CD4-positive, CD25-positive, alpha-beta regulatory T cell (primary cell): ENCODE data around the gene SERHL2. TPM values are rescaled to one million over a fixed set of nuclear protein-coding genes. Genes with fewer than 3 reads are reported as not detected.
A peak's percentile ranks its signal among the peaks of the same experiment; 100 is the strongest.
"Not testable (repeated sequence)": the region's sequence is repeated elsewhere in the genome, so short reads cannot be mapped to it uniquely, and the experiment has no call there.

Experiments
- ATAC-seq, 2 donors: fragments of 150-1000 bp; cut with Tn5 transposase; one replicate each; pipeline ENCODE4 v1.10.0; 2021; ENCODE audit warnings: low read depth in 2 of 2, moderate number of reproducible peaks in 2 of 2, moderate library complexity in 1 of 2
- DNase-seq, 3 donors: peaks; one replicate each; pipeline versions ENCODE4 v3.0.0 to v3.0.0-alpha.2; 2012 to 2022; ENCODE audit warnings: mixed read lengths in 1 of 3
- H3K27ac ChIP-seq: one replicate; pipeline ENCODE4 v1.7.0; 2013; ENCODE audit warnings: mild to moderate bottlenecking, low read length; ENCODE audit not compliant: insufficient read depth, poor library complexity, severe bottlenecking
- H3K27me3 ChIP-seq: one replicate; pipeline ENCODE4 v1.7.0; 2013; ENCODE audit warnings: low read length; ENCODE audit not compliant: control insufficient read depth, insufficient read depth
- H3K36me3 ChIP-seq: one replicate; pipeline ENCODE4 v1.7.0; 2013; ENCODE audit warnings: mild to moderate bottlenecking, low read length, moderate library complexity; ENCODE audit not compliant: control insufficient read depth, insufficient read depth
- H3K4me1 ChIP-seq: 2 replicates; pipeline ENCODE4 v1.7.0; 2013; ENCODE audit warnings: mild to moderate bottlenecking, low read length; ENCODE audit not compliant: insufficient read depth, control insufficient read depth, poor library complexity, severe bottlenecking
- H3K4me3 ChIP-seq: one replicate; pipeline ENCODE4 v1.7.0; 2013; ENCODE audit warnings: low read depth, mild to moderate bottlenecking, low read length, moderate library complexity
- H3K9me3 ChIP-seq, 2 experiments: 1 replicate in 1 of 2; 2 replicates in 1 of 2; pipeline ENCODE4 v1.7.0; 2013; ENCODE audit warnings: low read length in 2 of 2, mild to moderate bottlenecking in 1 of 2, moderate library complexity in 1 of 2; ENCODE audit not compliant: control insufficient read depth in 2 of 2
- H3K27ac Mint-ChIP-seq, 3 donors: one replicate each; pipeline ENCODE4 v1.8.0; 2020 to 2022; ENCODE audit warnings: mild to moderate bottlenecking in 3 of 3, mixed read lengths in 3 of 3, moderate library complexity in 2 of 3
- H3K27me3 Mint-ChIP-seq: one replicate; pipeline ENCODE4 v1.8.0; 2022; ENCODE audit warnings: mild to moderate bottlenecking, mixed read lengths
- H3K36me3 Mint-ChIP-seq: one replicate; pipeline ENCODE4 v1.8.0; 2020; ENCODE audit warnings: mixed read lengths
- H3K4me1 Mint-ChIP-seq, 4 donors: one replicate each; pipeline ENCODE4 v1.8.0; 2020 to 2022; ENCODE audit warnings: mixed read lengths in 4 of 4, mild to moderate bottlenecking in 1 of 4
- H3K4me3 Mint-ChIP-seq, 4 donors: one replicate each; pipeline ENCODE4 v1.8.0; 2020 to 2022; ENCODE audit warnings: mild to moderate bottlenecking in 4 of 4, mixed read lengths in 4 of 4, moderate library complexity in 3 of 4
- H3K9me3 Mint-ChIP-seq, 7 donors: one replicate each; pipeline ENCODE4 v1.8.0; 2020 to 2022; ENCODE audit warnings: mixed read lengths in 7 of 7, mild to moderate bottlenecking in 3 of 7, moderate library complexity in 2 of 7
- polyA plus RNA-seq, 4 donors: library from polyadenylated mRNA; unstranded; fragments of 300-500 nt; fragmentation: Illumina TruSeq; gene quantifications; one replicate each; pipeline ENCODE4 v1.2.3, GENCODE V29; 2021
- total RNA-seq: library from RNA; stranded (reverse); gene quantifications from one replicate; pipeline ENCODE4 v1.2.3, GENCODE V29; 2022

Gene SERHL2
- total and polyA plus RNA-seq, 5 donors from 2014 or later = 0.41 to 0.76 (median 0.50) TPM; not detected in 2

DNA sequence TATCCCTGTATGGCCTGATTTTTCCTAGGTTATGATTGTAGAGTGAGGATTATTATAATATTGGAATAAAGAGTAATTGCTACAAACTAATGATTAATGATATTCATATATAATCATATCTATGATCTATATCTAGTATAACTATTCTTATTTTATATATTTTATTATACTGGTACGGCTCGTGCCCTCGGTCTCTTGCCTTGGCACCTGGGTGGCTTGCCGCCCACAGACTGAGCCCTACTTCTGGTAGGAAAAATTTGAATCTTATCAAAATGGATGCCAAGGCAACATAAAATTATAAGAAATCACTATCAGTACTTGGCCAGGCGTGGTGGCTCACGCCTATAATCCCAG is 1.5 kb upstream of the SERHL2 start:
- H3K4me1 Mint-ChIP-seq = peaks cover 0 to 28% (median 12%) of the 10 kb centered on the region in 4 donors
- H3K4me3 Mint-ChIP-seq = peak overlapping the region; percentile 81 to 94 (median 88)
- not testable (repeated sequence) for H3K27me3 ChIP-seq, H3K36me3 ChIP-seq, H3K27me3 Mint-ChIP-seq, H3K9me3 ChIP-seq, DNase-seq, ATAC-seq, H3K9me3 Mint-ChIP-seq, H3K36me3 Mint-ChIP-seq
- Histone ChIP-seq H3K4me3 (peak overlapping the region; percentile 57), H3K27ac (peak overlapping the region; percentile 23), H3K4me1 (peaks cover 14% of the 10 kb centered on the region)
- H3K27ac Mint-ChIP-seq = peak overlapping the region in 2 of 3 donors; percentile 36 to 92

DNA sequence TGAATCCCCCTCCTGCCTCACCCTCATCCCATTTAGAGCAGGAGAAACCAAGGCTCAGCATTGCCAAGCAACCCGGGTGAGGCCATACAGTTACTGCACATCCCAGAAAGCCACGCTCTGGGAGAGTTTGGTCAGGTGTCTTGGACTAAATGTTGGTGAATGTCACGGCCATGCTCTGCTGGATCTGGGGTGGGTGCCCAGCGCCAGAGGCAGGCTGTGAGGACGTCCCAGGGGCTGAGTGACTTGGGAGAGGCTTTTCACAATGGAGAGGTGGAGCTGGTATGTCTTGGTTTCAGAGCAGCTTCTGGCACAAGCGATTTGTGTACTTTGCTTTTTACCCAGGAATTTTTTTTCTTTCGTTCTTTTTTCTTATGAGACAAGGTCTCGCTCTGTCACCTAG is 6.6 kb downstream of the SERHL2 start:
- no peak for ATAC-seq
- Histone ChIP-seq H3K27ac (no peak overlapping the region), H3K36me3 (no peaks in the 10 kb centered on the region), H3K9me3 (no peaks in the 10 kb centered on the region), H3K27me3 (no peaks in the 10 kb centered on the region), H3K4me3 (no peak overlapping the region), H3K4me1 (no peaks in the 10 kb centered on the region)
- Mint-ChIP-seq H3K36me3 (peaks cover 3% of the 10 kb centered on the region), H3K4me3 (no peak overlapping the region), H3K27me3 (peaks cover 4% of the 10 kb centered on the region), H3K9me3 (no peaks in the 10 kb centered on the region), H3K27ac (no peak overlapping the region), H3K4me1 (peaks cover 0 to 5% (median 1%) of the 10 kb centered on the region in 4 donors)
- no peak for DNase-seq

DNA sequence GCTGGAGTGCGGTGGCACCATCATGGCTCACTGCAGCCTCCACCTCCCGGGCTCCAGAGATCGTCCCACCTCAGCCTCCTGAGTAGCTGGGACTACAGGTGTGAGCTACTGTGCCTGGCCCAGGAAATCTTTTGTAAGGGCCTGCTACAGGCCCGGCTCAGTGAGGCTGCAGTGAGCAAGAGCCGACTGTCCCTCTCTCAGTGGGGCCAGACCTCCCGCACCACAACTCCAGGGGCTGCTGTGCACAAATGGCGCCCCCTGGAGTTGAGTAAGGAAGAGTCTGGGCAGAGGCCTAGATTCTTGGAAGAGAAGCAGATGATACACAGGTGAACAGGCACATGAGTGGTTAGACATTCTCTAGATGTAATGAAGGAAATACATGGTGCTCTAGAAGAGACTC is 7.0 kb downstream of the SERHL2 start:
- peak overlapping the region in 1 of 3 donors; percentile 81 for H3K27ac Mint-ChIP-seq
- peak overlapping the region in 1 of 4 donors; percentile 54 for H3K4me3 Mint-ChIP-seq
- Histone ChIP-seq H3K4me3 (no peak overlapping the region), H3K9me3 (no peaks in the 10 kb centered on the region), H3K27me3 (no peaks in the 10 kb centered on the region), H3K36me3 (no peaks in the 10 kb centered on the region), H3K27ac (no peak overlapping the region), H3K4me1 (no peaks in the 10 kb centered on the region)
- DNase-seq = peak in 1 of 3 donors; percentile 25
- H3K9me3 Mint-ChIP-seq = no peaks in the 10 kb centered on the region
- peaks cover 4% of the 10 kb centered on the region for H3K27me3 Mint-ChIP-seq
- peaks cover 0 to 5% (median 1%) of the 10 kb centered on the region in 4 donors for H3K4me1 Mint-ChIP-seq
- peaks cover 3% of the 10 kb centered on the region for H3K36me3 Mint-ChIP-seq
- ATAC-seq = no peak

DNA sequence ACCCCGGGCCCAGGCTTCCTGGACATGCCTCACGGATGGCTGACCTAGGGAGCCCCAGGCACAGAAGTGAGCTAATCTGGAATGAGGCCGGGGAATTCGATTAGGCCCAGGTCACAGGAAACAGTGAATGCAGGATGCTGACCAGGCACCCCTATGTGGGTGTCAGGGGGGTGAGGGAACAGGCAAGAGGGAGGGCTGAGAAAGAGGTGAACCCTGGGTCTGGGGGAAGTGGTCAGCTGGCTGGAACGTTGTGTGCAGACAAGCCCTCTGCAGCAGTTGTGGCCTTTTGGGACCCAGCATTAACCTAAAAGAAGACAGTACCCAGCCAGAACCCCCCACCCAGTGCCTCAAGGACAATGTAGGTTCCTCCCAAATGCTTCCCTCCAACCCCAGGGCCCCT is 8.1 kb downstream of the SERHL2 start:
- Histone ChIP-seq H3K27ac (no peak overlapping the region), H3K27me3 (no peaks in the 10 kb centered on the region), H3K36me3 (no peaks in the 10 kb centered on the region), H3K9me3 (no peaks in the 10 kb centered on the region), H3K4me1 (no peaks in the 10 kb centered on the region), H3K4me3 (no peak overlapping the region)
- Mint-ChIP-seq H3K36me3 (peaks cover 3% of the 10 kb centered on the region), H3K4me1 (peaks cover 0 to 5% (median 1%) of the 10 kb centered on the region in 4 donors), H3K4me3 (no peak overlapping the region), H3K27ac (no peak overlapping the region), H3K27me3 (peaks cover 4% of the 10 kb centered on the region), H3K9me3 (no peaks in the 10 kb centered on the region)
- DNase-seq = no peak
- ATAC-seq = no peak

DNA sequence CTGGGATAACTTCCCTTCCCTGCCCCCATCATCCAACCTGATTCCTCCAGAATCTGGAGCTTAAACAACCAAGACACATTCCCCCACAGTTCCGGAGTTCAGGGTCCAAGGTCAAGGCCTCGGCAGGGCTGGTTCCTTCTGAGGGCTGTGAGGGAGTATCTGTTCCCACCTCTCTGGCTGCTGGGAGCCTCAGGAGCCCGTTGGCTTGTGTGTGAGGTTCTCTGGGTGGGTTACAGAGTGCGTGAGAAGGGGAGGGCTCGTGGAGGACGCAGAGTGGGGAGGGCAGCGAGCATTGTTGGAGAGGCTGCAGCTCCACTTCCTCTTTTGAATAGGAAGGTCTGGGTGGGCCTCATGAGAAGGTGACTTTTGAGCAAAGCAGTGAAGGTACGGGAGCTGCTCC is 8.5 kb downstream of the SERHL2 start:
- Histone ChIP-seq H3K36me3 (no peaks in the 10 kb centered on the region), H3K4me3 (no peak overlapping the region), H3K4me1 (no peaks in the 10 kb centered on the region), H3K27ac (no peak overlapping the region), H3K9me3 (no peaks in the 10 kb centered on the region), H3K27me3 (no peaks in the 10 kb centered on the region)
- H3K36me3 Mint-ChIP-seq = peaks cover 3% of the 10 kb centered on the region
- peak overlapping the region in 1 of 3 donors; percentile 71 for H3K27ac Mint-ChIP-seq
- no peak for ATAC-seq
- peaks cover 0 to 5% (median 1%) of the 10 kb centered on the region in 4 donors for H3K4me1 Mint-ChIP-seq
- DNase-seq = no peak
- peaks cover 4% of the 10 kb centered on the region for H3K27me3 Mint-ChIP-seq
- H3K4me3 Mint-ChIP-seq = no peak overlapping the region
- H3K9me3 Mint-ChIP-seq = no peaks in the 10 kb centered on the region

DNA sequence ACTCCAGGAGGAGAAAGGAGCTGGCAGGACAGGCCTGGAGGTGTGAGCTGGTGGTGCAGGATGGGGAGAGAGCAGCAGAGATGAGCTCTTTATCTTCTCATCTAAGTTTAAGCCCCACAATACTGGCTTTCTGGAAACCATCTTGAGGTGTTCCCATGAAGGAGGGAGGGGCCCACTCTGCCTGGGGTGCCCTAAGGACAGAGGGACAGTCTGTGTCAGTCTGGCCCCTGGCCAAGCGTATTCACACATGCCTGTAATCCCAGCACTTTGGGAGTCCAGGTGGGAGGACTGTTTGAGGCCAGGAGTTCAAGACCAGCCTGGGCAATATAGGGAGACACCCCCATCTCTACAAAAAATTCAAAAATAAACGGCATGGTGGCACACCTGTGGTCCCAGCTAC is 8.9 kb downstream of the SERHL2 start:
- H3K27me3 ChIP-seq = no peaks in the 10 kb centered on the region
- H3K36me3 ChIP-seq = no peaks in the 10 kb centered on the region
- no peaks in the 10 kb centered on the region for H3K4me1 ChIP-seq
- H3K27ac Mint-ChIP-seq = peak overlapping the region in 1 of 3 donors; percentile 71
- H3K4me1 Mint-ChIP-seq = peaks cover 0 to 5% (median 1%) of the 10 kb centered on the region in 4 donors
- H3K27ac ChIP-seq = no peak overlapping the region
- no peaks in the 10 kb centered on the region for H3K9me3 Mint-ChIP-seq
- DNase-seq (no peak), ATAC-seq (no peak)
- H3K27me3 Mint-ChIP-seq = peaks cover 4% of the 10 kb centered on the region
- no peak overlapping the region for H3K4me3 Mint-ChIP-seq
- H3K9me3 ChIP-seq = no peaks in the 10 kb centered on the region
- H3K36me3 Mint-ChIP-seq = peaks cover 3% of the 10 kb centered on the region
- H3K4me3 ChIP-seq = no peak overlapping the region

DNA sequence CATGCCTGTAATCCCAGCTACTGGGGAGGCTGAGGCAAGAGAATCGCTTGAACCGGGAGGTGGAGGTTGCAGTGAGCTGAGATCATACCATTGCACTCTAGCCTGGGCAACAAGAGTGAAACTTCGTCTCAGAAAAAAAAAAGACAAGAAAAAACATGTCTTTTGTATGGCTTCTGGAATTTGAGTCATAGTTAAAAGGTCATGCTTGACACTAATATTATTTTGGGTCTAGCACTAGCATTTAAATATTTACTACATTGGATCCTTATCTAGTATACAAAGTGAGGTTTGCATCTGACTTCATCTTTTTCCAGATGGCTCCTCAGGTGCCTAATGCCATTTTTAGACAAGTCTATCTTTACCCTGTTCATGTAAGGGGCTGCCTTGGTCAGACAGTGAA is 10.2 kb downstream of the SERHL2 start:
- not testable (repeated sequence) for H3K4me3 Mint-ChIP-seq, H3K4me3 ChIP-seq, H3K27me3 Mint-ChIP-seq, DNase-seq, H3K27ac Mint-ChIP-seq, H3K27ac ChIP-seq, ATAC-seq, H3K27me3 ChIP-seq, H3K4me1 ChIP-seq, H3K9me3 ChIP-seq, H3K36me3 ChIP-seq, H3K36me3 Mint-ChIP-seq, H3K4me1 Mint-ChIP-seq, H3K9me3 Mint-ChIP-seq

DNA sequence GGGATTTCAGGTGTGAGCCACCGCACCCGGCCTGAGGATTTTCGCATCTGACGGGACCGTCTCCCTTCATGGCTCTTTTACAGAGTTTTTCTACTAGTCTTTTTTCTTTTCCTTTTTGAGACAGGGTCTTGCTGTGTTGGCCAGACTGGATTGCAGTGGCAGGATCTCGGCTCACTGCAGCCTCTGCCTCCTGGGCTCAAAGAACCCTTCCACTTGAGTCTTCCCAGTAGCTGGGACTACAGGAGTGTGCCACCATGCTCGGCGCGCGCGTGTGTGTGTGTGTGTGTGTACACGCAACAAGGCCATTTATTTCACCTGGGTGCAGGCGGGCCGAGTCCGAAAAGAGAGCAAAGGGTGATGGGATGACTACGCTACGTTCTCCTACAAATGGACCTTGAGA is 10.9 kb downstream of the SERHL2 start:
- ATAC-seq (no peak), DNase-seq (no peak)
- Histone ChIP-seq H3K36me3 (no peaks in the 10 kb centered on the region), H3K4me3 (no peak overlapping the region), H3K27me3 (no peaks in the 10 kb centered on the region), H3K27ac (no peak overlapping the region), H3K4me1 (no peaks in the 10 kb centered on the region), H3K9me3 (no peaks in the 10 kb centered on the region)
- H3K27me3 Mint-ChIP-seq = peaks cover 4% of the 10 kb centered on the region
- H3K36me3 Mint-ChIP-seq = peaks cover 3% of the 10 kb centered on the region
- H3K4me1 Mint-ChIP-seq = peaks cover 0 to 5% (median 1%) of the 10 kb centered on the region in 4 donors
- no peak overlapping the region for H3K4me3 Mint-ChIP-seq
- no peaks in the 10 kb centered on the region for H3K9me3 Mint-ChIP-seq
- no peak overlapping the region for H3K27ac Mint-ChIP-seq
